Measurements from ENCODE around the gene LONRF3. TPM values are rescaled to one million over a fixed set of nuclear protein-coding genes. Genes with fewer than 3 reads are reported as not detected.

LONRF3 gene
- total and polyA plus RNA-seq, 4 experiments from 2014 or later: 2.5 to 10.6 (median 5.7) TPM

- Histone ChIP-seq H3K4me3 (ENCODE audit: low read length in 2 of 2) (peak overlapping the region in 1 of 2 donors; percentile 57), H3K27ac (ENCODE audit: low read depth, low read length) (peak overlapping the region; percentile 45), H3K9me3 (ENCODE audit: control insufficient read depth in 1 of 2, low read length in 2 of 2) (no peaks in the 10 kb centered on the region), H3K4me1 (ENCODE audit: insufficient read depth, low read length) (peaks cover 23% of the 10 kb centered on the region), H3K36me3 (ENCODE audit: insufficient read depth, low read length) (no peaks in the 10 kb centered on the region), H3K27me3 (ENCODE audit: insufficient read depth, low read length) (no peaks in the 10 kb centered on the region)
- intact Hi-C loops (cut with micrococcal nuclease): loop anchor here (1.0 to 10.0 kb wide), 5 partner anchors 18 to 628 kb away; partner anchors contain the start of genes PGRMC1, UBE2A and WDR44
- DNase-seq: peak; percentile 54 to 75 (median 60)
- peaks cover 3 to 8% of the 10 kb centered on the region in 2 donors for H3K36me3 Mint-ChIP-seq
- H3K4me1 Mint-ChIP-seq: peaks cover 3 to 44% (median 15%) of the 10 kb centered on the region in 4 donors
- ChIA-PET CTCF (ENCODE audit: partially characterized antibody) (interaction anchor here (0.8 to 1.9 kb wide), 5 partner anchors 15 to 127 kb away, joined by 3 to 10 read pairs (median 4); no protein-coding TSS in a partner anchor), POLR2A (ENCODE audit: partially characterized antibody) (interaction anchor here (0.6 to 1.3 kb wide), 7 partner anchors 11 to 41 kb away, joined by 3 to 5 read pairs (median 3); no protein-coding TSS in a partner anchor)
- H3K9me3 Mint-ChIP-seq: no peaks in the 10 kb centered on the region
- H3K4me3 Mint-ChIP-seq: peak overlapping the region; percentile 89 to 98 (median 92)
- H3K27ac Mint-ChIP-seq: peak overlapping the region; percentile 85 to 95 (median 94)
- H3K27me3 Mint-ChIP-seq: peaks cover 3 to 6% of the 10 kb centered on the region in 2 donors
Measured at GRCh38 chrX:118974908-118975671, 672 bp downstream of the LONRF3 start.

- peaks cover 3 to 49% (median 15%) of the 10 kb centered on the region in 4 donors for H3K4me1 Mint-ChIP-seq
- peaks cover 8 to 10% of the 10 kb centered on the region in 2 donors for H3K36me3 Mint-ChIP-seq
- ChIA-PET CTCF (ENCODE audit: partially characterized antibody) (interaction anchor here (1.2 to 1.9 kb wide), 5 partner anchors 24 to 33 kb away, joined by 3 to 10 read pairs (median 5); no protein-coding TSS in a partner anchor), POLR2A (ENCODE audit: partially characterized antibody) (interaction anchor here (1.5 to 1.8 kb wide), 2 partner anchors 9 to 16 kb away, joined by 5 to 8 read pairs; no protein-coding TSS in a partner anchor)
- no peaks in the 10 kb centered on the region for H3K36me3 ChIP-seq (ENCODE audit: insufficient read depth, low read length)
- no peaks in the 10 kb centered on the region for H3K9me3 ChIP-seq (ENCODE audit: control insufficient read depth in 1 of 2, low read length in 2 of 2)
- peak overlapping the region; percentile 23 to 57 for H3K4me3 ChIP-seq (ENCODE audit: low read length in 2 of 2)
- H3K27ac Mint-ChIP-seq: peak overlapping the region; percentile 85 to 94 (median 93)
- H3K27me3 Mint-ChIP-seq: peaks cover 2 to 3% of the 10 kb centered on the region in 2 donors
- H3K4me3 Mint-ChIP-seq: peak overlapping the region; percentile 89 to 98 (median 91)
- H3K4me1 ChIP-seq (ENCODE audit: insufficient read depth, low read length): peaks cover 23% of the 10 kb centered on the region
- no peaks in the 10 kb centered on the region for H3K27me3 ChIP-seq (ENCODE audit: insufficient read depth, low read length)
- intact Hi-C loops (cut with micrococcal nuclease): loop anchor here (1.0 to 10.0 kb wide), 6 partner anchors 17 to 629 kb away; partner anchors contain the start of genes PGRMC1, UBE2A and WDR44
- no peaks in the 10 kb centered on the region for H3K9me3 Mint-ChIP-seq
- peak overlapping the region; percentile 49 for H3K27ac ChIP-seq (ENCODE audit: low read depth, low read length)
- DNase-seq: peak; percentile 52 to 82 (median 58)
Measured at GRCh38 chrX:118975831-118976598, 1.6 kb downstream of the LONRF3 start.

GRCh38 chrX:118976599-118977340 is 2.4 kb downstream of the LONRF3 start:
- H3K27ac Mint-ChIP-seq: peak overlapping the region in 5 of 7 donors; percentile 43 to 94 (median 63)
- H3K36me3 Mint-ChIP-seq: peaks cover 8 to 10% of the 10 kb centered on the region in 2 donors
- Histone ChIP-seq H3K4me3 (ENCODE audit: low read length in 2 of 2) (peak overlapping the region in 1 of 2 donors; percentile 9), H3K36me3 (ENCODE audit: insufficient read depth, low read length) (no peaks in the 10 kb centered on the region), H3K4me1 (ENCODE audit: insufficient read depth, low read length) (peaks cover 23% of the 10 kb centered on the region), H3K27ac (ENCODE audit: low read depth, low read length) (peak overlapping the region; percentile 9), H3K27me3 (ENCODE audit: insufficient read depth, low read length) (no peaks in the 10 kb centered on the region), H3K9me3 (ENCODE audit: control insufficient read depth in 1 of 2, low read length in 2 of 2) (no peaks in the 10 kb centered on the region)
- ChIA-PET POLR2A (ENCODE audit: partially characterized antibody) (interaction anchor here (0.9 to 1.8 kb wide), 3 partner anchors 9 to 26 kb away, joined by 3 to 8 read pairs (median 5); no protein-coding TSS in a partner anchor), CTCF (ENCODE audit: partially characterized antibody) (interaction anchor here (1.2 to 1.8 kb wide), 4 partner anchors 24 to 32 kb away, joined by 3 to 6 read pairs (median 4); no protein-coding TSS in a partner anchor)
- H3K27me3 Mint-ChIP-seq: peaks cover under 1 to 2% of the 10 kb centered on the region in 2 donors
- DNase-seq: peak in 3 of 5 donors; percentile 6 to 43 (median 11)
- intact Hi-C loops (cut with micrococcal nuclease): loop anchor here (1.0 to 10.0 kb wide), 4 partner anchors 29 to 629 kb away; partner anchors contain the start of genes PGRMC1, UBE2A and WDR44
- peaks cover 0 to 1% (median 0%) of the 10 kb centered on the region in 8 donors for H3K9me3 Mint-ChIP-seq
- H3K4me1 Mint-ChIP-seq: peaks cover 3 to 49% (median 15%) of the 10 kb centered on the region in 4 donors
- H3K4me3 Mint-ChIP-seq: peak overlapping the region; percentile 71 to 91 (median 78)

GRCh38 chrX:118977424-118977823 is 3.0 kb downstream of the LONRF3 start:
- Histone ChIP-seq H3K9me3 (ENCODE audit: control insufficient read depth in 1 of 2, low read length in 2 of 2) (no peaks in the 10 kb centered on the region), H3K27me3 (ENCODE audit: insufficient read depth, low read length) (no peaks in the 10 kb centered on the region), H3K36me3 (ENCODE audit: insufficient read depth, low read length) (no peaks in the 10 kb centered on the region), H3K4me1 (ENCODE audit: insufficient read depth, low read length) (peaks cover 23% of the 10 kb centered on the region), H3K27ac (ENCODE audit: low read depth, low read length) (no peak overlapping the region), H3K4me3 (ENCODE audit: low read length in 2 of 2) (peak overlapping the region in 1 of 2 donors; percentile 9)
- ChIA-PET CTCF (ENCODE audit: partially characterized antibody) (interaction anchor here (1.2 to 1.8 kb wide), 4 partner anchors 23 to 32 kb away, joined by 3 to 6 read pairs (median 4); no protein-coding TSS in a partner anchor), POLR2A (ENCODE audit: partially characterized antibody) (interaction anchor here (0.9 to 1.8 kb wide), 3 partner anchors 8 to 25 kb away, joined by 3 to 8 read pairs (median 5); no protein-coding TSS in a partner anchor)
- Mint-ChIP-seq H3K9me3 (peaks cover 0 to 1% (median 0%) of the 10 kb centered on the region in 8 donors), H3K4me1 (peaks cover 3 to 49% (median 17%) of the 10 kb centered on the region in 4 donors), H3K36me3 (peaks cover 8 to 12% of the 10 kb centered on the region in 2 donors), H3K4me3 (peak overlapping the region; percentile 71 to 91 (median 74)), H3K27me3 (peaks cover 0 to 2% of the 10 kb centered on the region in 2 donors), H3K27ac (peak overlapping the region in 4 of 7 donors; percentile 14 to 94 (median 69))
- intact Hi-C loops (cut with micrococcal nuclease): loop anchor here (5.0 to 10.0 kb wide), 3 partner anchors 260 to 630 kb away; partner anchors contain the start of genes PGRMC1, UBE2A and WDR44
- DNase-seq: no peak

GRCh38 chrX:118978451-118978850 is 4.0 kb downstream of the LONRF3 start:
- peaks cover 0 to 2% of the 10 kb centered on the region in 2 donors for H3K27me3 Mint-ChIP-seq
- ChIA-PET POLR2A (ENCODE audit: partially characterized antibody) (no interaction called here), CTCF (ENCODE audit: partially characterized antibody) (no interaction called here)
- H3K9me3 Mint-ChIP-seq: peaks cover 0 to 1% (median 0%) of the 10 kb centered on the region in 8 donors
- Histone ChIP-seq H3K27me3 (ENCODE audit: insufficient read depth, low read length) (no peaks in the 10 kb centered on the region), H3K36me3 (ENCODE audit: insufficient read depth, low read length) (no peaks in the 10 kb centered on the region), H3K9me3 (ENCODE audit: control insufficient read depth in 1 of 2, low read length in 2 of 2) (no peaks in the 10 kb centered on the region), H3K27ac (ENCODE audit: low read depth, low read length) (no peak overlapping the region), H3K4me1 (ENCODE audit: insufficient read depth, low read length) (peaks cover 19% of the 10 kb centered on the region), H3K4me3 (ENCODE audit: low read length in 2 of 2) (no peak overlapping the region)
- H3K4me3 Mint-ChIP-seq: no peak overlapping the region
- peak overlapping the region in 1 of 7 donors; percentile 94 for H3K27ac Mint-ChIP-seq
- intact Hi-C loops (cut with micrococcal nuclease): loop anchor here (5.0 to 10.0 kb wide), 3 partner anchors 259 to 631 kb away; partner anchors contain the start of genes PGRMC1, UBE2A and WDR44
- DNase-seq: no peak
- H3K36me3 Mint-ChIP-seq: peaks cover 16 to 19% of the 10 kb centered on the region in 2 donors
- peaks cover 3 to 43% (median 21%) of the 10 kb centered on the region in 4 donors for H3K4me1 Mint-ChIP-seq

- no peak for DNase-seq
- H3K4me3 ChIP-seq (ENCODE audit: low read length in 2 of 2): no peak overlapping the region
- Mint-ChIP-seq H3K27me3 (no peaks in the 10 kb centered on the region), H3K9me3 (peaks cover 0 to 1% (median 0%) of the 10 kb centered on the region in 8 donors), H3K4me3 (no peak overlapping the region), H3K27ac (peak overlapping the region in 1 of 7 donors; percentile 9), H3K36me3 (peaks cover 23 to 27% of the 10 kb centered on the region in 2 donors), H3K4me1 (peaks cover under 1 to 27% (median 17%) of the 10 kb centered on the region in 4 donors)
- ChIA-PET CTCF (ENCODE audit: partially characterized antibody) (no interaction called here), POLR2A (ENCODE audit: partially characterized antibody) (no interaction called here)
- no peak overlapping the region for H3K27ac ChIP-seq (ENCODE audit: low read depth, low read length)
- H3K4me1 ChIP-seq (ENCODE audit: insufficient read depth, low read length): peaks cover 13% of the 10 kb centered on the region
- no peaks in the 10 kb centered on the region for H3K36me3 ChIP-seq (ENCODE audit: insufficient read depth, low read length)
- intact Hi-C loops (cut with micrococcal nuclease): no loop called here
- no peaks in the 10 kb centered on the region for H3K9me3 ChIP-seq (ENCODE audit: control insufficient read depth in 1 of 2, low read length in 2 of 2)
- H3K27me3 ChIP-seq (ENCODE audit: insufficient read depth, low read length): no peaks in the 10 kb centered on the region
Measured at GRCh38 chrX:118980761-118981160, 6.3 kb downstream of the LONRF3 start.

All from CD4-positive, alpha-beta memory T cell (primary cell).